ENCODE data around the gene LY86. TPM values are rescaled to one million over a fixed set of nuclear protein-coding genes. Genes with fewer than 3 reads are reported as not detected.

The LY86 gene
- total and polyA plus RNA-seq, 2 of the 13 experiments (the other 11 are each of a cell fraction or from before 2014, with no cell fraction given): not detected

GRCh38 chr6:6616656-6617055 is 28.1 kb downstream of the LY86 start:
- H3K27ac ChIP-seq (ENCODE audit: extremely low read length, insufficient read depth, low read length): no peak overlapping the region
- BruUV-seq (replicated peaks): no TSS peak
- in situ Hi-C loops (cut with HindIII; ENCODE audit: extremely low pct_ligation_motif_present, low pct_unique_long_range_greater_than_20kb): no loop called here
- 46% methylated on average over 7 of the region's 7 CpGs for WGBS (ENCODE audit: low lambda C conversion rate)
- H4K20me1 ChIP-seq (ENCODE audit: insufficient read depth, low read length): no peaks in the 10 kb centered on the region
- ChIA-PET POLR2A (no interaction called here), CTCF (ENCODE audit: low intra/inter-chr PET ratio, low total read pairs) (no interaction called here)
- FAIRE-seq: no peak
- intact Hi-C loops (cut with micrococcal nuclease; ENCODE audit: unreplicated experiment): no loop called here
- no peak overlapping the region for H3K4me3 ChIP-seq (replicated peaks in 1 of 3; ENCODE audit: insufficient read depth in 1 of 3, low read depth in 2 of 3, low read length in 3 of 3)
- no peak for ATAC-seq
- H3K4me2 ChIP-seq (ENCODE audit: low read depth, low read length): no peak overlapping the region
- no peaks in the 10 kb centered on the region for H3K4me1 ChIP-seq (ENCODE audit: insufficient read depth, low read length)
- no peaks in the 10 kb centered on the region for H3K79me2 ChIP-seq (ENCODE audit: insufficient read depth, low read length)
- peaks cover 0 to 23% of the 10 kb centered on the region in 2 experiments; a peak in 3 of 5 replicates for H3K27me3 ChIP-seq (ENCODE audit: control insufficient read depth in 1 of 2, insufficient read depth in 2 of 2, low read length in 2 of 2)
- no peak for DNase-seq (ENCODE audit: low spot score)
- TF ChIP-seq, protein P1, sequence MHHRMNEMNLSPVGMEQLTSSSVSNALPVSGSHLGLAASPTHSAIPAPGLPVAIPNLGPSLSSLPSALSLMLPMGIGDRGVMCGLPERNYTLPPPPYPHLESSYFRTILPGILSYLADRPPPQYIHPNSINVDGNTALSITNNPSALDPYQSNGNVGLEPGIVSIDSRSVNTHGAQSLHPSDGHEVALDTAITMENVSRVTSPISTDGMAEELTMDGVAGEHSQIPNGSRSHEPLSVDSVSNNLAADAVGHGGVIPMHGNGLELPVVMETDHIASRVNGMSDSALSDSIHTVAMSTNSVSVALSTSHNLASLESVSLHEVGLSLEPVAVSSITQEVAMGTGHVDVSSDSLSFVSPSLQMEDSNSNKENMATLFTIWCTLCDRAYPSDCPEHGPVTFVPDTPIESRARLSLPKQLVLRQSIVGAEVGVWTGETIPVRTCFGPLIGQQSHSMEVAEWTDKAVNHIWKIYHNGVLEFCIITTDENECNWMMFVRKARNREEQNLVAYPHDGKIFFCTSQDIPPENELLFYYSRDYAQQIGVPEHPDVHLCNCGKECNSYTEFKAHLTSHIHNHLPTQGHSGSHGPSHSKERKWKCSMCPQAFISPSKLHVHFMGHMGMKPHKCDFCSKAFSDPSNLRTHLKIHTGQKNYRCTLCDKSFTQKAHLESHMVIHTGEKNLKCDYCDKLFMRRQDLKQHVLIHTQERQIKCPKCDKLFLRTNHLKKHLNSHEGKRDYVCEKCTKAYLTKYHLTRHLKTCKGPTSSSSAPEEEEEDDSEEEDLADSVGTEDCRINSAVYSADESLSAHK (CRISPR knock-in tag; IDR thresholded peaks at IDR 0.05; ENCODE audit: borderline replicate concordance): no peak
- TF ChIP-seq, protein P2, sequence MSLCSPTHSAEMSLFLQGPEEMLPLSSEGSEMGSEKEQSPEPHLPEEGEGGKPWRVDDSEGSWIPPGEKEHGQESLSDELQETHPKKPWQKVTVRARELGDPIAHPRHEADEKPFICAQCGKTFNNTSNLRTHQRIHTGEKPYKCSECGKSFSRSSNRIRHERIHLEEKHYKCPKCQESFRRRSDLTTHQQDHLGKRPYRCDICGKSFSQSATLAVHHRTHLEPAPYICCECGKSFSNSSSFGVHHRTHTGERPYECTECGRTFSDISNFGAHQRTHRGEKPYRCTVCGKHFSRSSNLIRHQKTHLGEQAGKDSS (CRISPR knock-in tag; IDR thresholded peaks at IDR 0.05; ENCODE audit: borderline replicate concordance, low read depth): no peak
- TF ChIP-seq ZNF614 (CRISPR knock-in tag; IDR thresholded peaks at IDR 0.05; ENCODE audit: borderline replicate concordance) (no peak), DNMT3B (CRISPR knock-in tag; conservative IDR thresholded peaks at IDR 0.05) (no peak), MYC (CRISPR knock-in tag; IDR thresholded peaks at IDR 0.05; ENCODE audit: borderline replicate concordance) (no peak), ATM (IDR thresholded peaks at IDR 0.05; ENCODE audit: borderline replicate concordance) (no peak), FOSL1 (CRISPR knock-in tag; IDR thresholded peaks at IDR 0.05; ENCODE audit: borderline replicate concordance) (no peak)
- no peak overlapping the region for H3K9ac ChIP-seq (ENCODE audit: insufficient read depth, low read depth, low read length)
- H2AFZ ChIP-seq (ENCODE audit: low read length): no peak overlapping the region
- no peaks in the 10 kb centered on the region for H3K9me3 ChIP-seq (ENCODE audit: low read length)
- no peaks in the 10 kb centered on the region for H3K36me3 ChIP-seq (replicated peaks in 1 of 2; ENCODE audit: control insufficient read depth in 1 of 2, insufficient read depth in 2 of 2, low read length in 2 of 2)
